Large intestine (tissue), 3 donors: ENCODE results near the gene DACH1. TPM values are rescaled to one million over a fixed set of nuclear protein-coding genes. Genes with fewer than 3 reads are reported as not detected.

Experiments
- DNase-seq, 2 donors: peaks; one replicate each; pipeline versions ENCODE4 v3.0.0 to v3.0.0-alpha.2; 2013
- H3K27ac ChIP-seq: one replicate; pipeline ENCODE4 v1.5.1; 2013; ENCODE audit warnings: low read length
- H3K27me3 ChIP-seq: 2 replicates; pipeline ENCODE4 v1.6.1; 2013; ENCODE audit warnings: low read length; ENCODE audit not compliant: control insufficient read depth, insufficient read depth
- H3K36me3 ChIP-seq: 2 replicates; pipeline ENCODE4 v1.6.1; 2013; ENCODE audit warnings: low read length; ENCODE audit not compliant: control insufficient read depth, insufficient read depth
- H3K4me1 ChIP-seq: one replicate; pipeline ENCODE4 v1.6.1; 2013; ENCODE audit warnings: low read length; ENCODE audit not compliant: control insufficient read depth, insufficient read depth
- H3K4me3 ChIP-seq: one replicate; pipeline ENCODE4 v1.5.1; 2013; ENCODE audit warnings: low read length
- H3K9me3 ChIP-seq: one replicate; pipeline ENCODE4 v1.6.1; 2013; ENCODE audit warnings: mild to moderate bottlenecking, low read depth, low read length, moderate library complexity; ENCODE audit not compliant: control insufficient read depth
- WGBS: methylation state at CpG from one replicate; pipeline ENCODE4 v1.1.5; 2013; ENCODE audit warnings: low lambda C conversion rate; ENCODE audit not compliant: insufficient coverage; 5-methylcytosine and 5-hydroxymethylcytosine counted together
- polyA plus RNA-seq: library from polyadenylated mRNA; unstranded; fragments of 120-200 nt; gene quantifications from one replicate; pipeline ENCODE4 v1.2.1, GENCODE V29; 2013

Gene DACH1
- polyA plus RNA-seq, 1 donor = 25.0 TPM

DNA sequence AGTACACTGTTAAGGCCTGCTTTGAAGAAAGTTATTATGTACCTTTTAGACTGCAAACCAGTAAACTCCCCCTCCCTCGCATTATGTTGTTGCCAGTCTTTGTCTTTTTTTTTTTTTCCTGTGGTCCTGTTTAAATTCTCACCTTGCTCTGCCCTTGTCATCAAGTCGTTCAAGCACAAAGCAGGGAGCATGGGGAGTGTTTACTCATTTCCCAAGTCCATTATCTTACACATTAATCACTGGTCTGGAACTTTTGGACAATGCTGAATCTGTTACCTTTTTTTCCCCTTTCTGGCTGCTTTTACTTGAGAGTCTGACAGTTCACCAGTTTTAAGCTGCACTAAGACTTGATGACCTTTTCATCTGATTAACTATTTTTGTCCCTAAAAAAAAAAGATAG lies 108.2 kb downstream of the DACH1 start:
- no peak for DNase-seq

DNA sequence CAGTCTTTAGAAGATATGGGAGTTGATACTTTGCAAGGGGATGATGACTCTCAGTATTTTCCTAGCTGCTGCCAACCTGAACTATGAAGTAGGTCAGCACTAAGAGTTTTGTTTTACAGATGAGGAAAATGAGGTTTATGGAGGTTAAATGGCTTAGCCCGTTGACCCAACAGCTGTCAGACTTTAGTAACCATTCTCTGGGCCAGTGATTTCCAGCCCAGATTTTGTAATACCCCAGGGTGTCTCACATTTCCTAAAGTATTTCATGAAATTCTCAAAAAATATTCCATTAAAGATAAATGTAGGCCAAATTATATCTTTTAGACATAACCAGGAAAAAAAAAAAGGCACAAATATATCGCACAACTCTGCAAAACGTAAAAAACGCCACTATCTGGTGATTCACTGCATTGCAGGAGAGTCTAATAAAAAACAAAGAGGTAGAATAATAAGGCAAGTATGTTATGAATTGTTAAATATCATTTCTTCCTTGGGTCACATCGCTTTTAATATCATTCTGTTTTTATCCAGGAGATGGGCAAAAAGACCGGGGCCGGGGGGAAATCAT lies 112.5 kb downstream of the DACH1 start:
- Histone ChIP-seq H3K9me3 (no peaks in the 10 kb centered on the region), H3K4me1 (peaks cover 7% of the 10 kb centered on the region), H3K27ac (no peak overlapping the region), H3K27me3 (no peaks in the 10 kb centered on the region), H3K36me3 (no peaks in the 10 kb centered on the region), H3K4me3 (no peak overlapping the region)
- no peak for DNase-seq
- WGBS = 100% methylated on average over 6 of the region's 7 CpGs

More for the DNA sequence above, 108.2 kb downstream of the DACH1 start:
- Histone ChIP-seq H3K9me3 (no peaks in the 10 kb centered on the region), H3K27ac (no peak overlapping the region), H3K27me3 (no peaks in the 10 kb centered on the region), H3K4me1 (peaks cover 9% of the 10 kb centered on the region), H3K36me3 (no peaks in the 10 kb centered on the region), H3K4me3 (no peak overlapping the region)
- no CpG with 5 or more reads among the region's 2 CpGs for WGBS

DNA sequence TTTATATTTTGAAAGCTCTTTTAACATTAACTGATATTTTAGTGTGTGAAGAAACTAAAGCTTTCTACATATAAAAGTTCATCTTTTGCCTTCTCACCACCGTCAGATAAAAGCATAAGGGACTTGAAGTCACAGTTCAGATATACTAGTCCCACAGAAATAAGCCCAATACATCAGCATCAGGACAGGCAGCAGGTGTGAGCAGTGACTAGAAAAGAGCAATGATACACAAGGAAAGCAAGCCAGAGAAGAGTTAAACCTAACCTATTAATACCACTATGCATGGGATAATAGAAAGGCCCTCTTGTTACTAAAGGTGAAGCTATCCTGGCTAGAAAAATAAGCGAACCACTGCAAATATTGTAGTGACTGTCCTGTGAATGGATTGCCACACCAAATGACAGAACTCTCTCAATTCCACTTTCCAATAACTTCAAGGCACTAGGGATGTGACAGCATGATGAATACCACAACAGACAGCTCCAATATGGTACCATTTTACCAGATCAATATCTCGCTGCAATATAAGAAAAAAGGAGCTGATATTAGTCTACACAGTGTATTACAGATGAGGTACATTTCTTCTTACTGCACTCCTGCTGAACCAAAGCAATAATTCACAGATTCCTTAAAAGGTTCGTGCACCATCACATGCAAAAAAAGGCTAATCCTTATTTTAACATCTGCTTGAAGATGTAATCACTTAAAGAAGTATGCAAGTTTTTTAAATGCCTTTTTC lies 114.1 kb downstream of the DACH1 start:
- no peaks in the 10 kb centered on the region for H3K36me3 ChIP-seq
- WGBS = 100% methylated on average over 1 of the region's 4 CpGs
- H3K4me3 ChIP-seq = no peak overlapping the region
- no peaks in the 10 kb centered on the region for H3K27me3 ChIP-seq
- no peaks in the 10 kb centered on the region for H3K9me3 ChIP-seq
- H3K27ac ChIP-seq = no peak overlapping the region
- no peak for DNase-seq
- H3K4me1 ChIP-seq = no peaks in the 10 kb centered on the region

DNA sequence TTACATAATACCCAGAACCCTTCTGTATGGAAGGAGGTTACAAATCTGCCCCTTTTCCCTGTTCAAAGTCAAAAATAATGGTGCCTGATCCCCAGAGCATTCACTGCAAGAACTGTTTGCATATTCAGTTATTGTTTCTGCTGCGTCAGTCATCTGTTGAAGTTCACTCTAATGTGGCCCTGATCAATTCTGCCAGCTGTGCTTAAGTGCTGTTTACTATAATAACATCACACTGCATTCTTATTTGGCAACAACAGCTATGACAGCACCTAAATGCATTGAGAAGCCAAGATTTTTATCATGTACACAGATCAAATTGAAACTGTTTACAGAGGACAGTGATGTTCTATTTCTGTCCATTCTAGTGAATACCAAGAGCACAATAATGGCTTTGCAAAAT lies 115.9 kb downstream of the DACH1 start:
- no peaks in the 10 kb centered on the region for H3K27me3 ChIP-seq
- whole genome bisulfite sequencing = 50% methylated on average over 1 of the region's 1 CpG
- no peak overlapping the region for H3K27ac ChIP-seq
- no peaks in the 10 kb centered on the region for H3K36me3 ChIP-seq
- H3K4me1 ChIP-seq = no peaks in the 10 kb centered on the region
- no peaks in the 10 kb centered on the region for H3K9me3 ChIP-seq
- H3K4me3 ChIP-seq = no peak overlapping the region
- peak in 1 of 2 donors; percentile 34 for DNase-seq

- Histone ChIP-seq H3K27me3 (no peaks in the 10 kb centered on the region), H3K9me3 (peaks cover 11% of the 10 kb centered on the region), H3K4me1 (no peaks in the 10 kb centered on the region), H3K36me3 (no peaks in the 10 kb centered on the region), H3K27ac (no peak overlapping the region), H3K4me3 (no peak overlapping the region)
- no CpG with 5 or more reads among the region's 1 CpG for WGBS
- DNase-seq = no peak
Measured at GRCh38 chr13:71730267-71730666, 136.7 kb downstream of the DACH1 start.

GRCh38 chr13:71729441-71729840 lies 137.6 kb downstream of the DACH1 start:
- no peaks in the 10 kb centered on the region for H3K27me3 ChIP-seq
- WGBS = no CpG with 5 or more reads among the region's 2 CpGs
- no peaks in the 10 kb centered on the region for H3K36me3 ChIP-seq
- no peak for DNase-seq
- no peak overlapping the region for H3K4me3 ChIP-seq
- H3K9me3 ChIP-seq = peaks cover 5% of the 10 kb centered on the region
- no peak overlapping the region for H3K27ac ChIP-seq
- H3K4me1 ChIP-seq = no peaks in the 10 kb centered on the region

- Histone ChIP-seq H3K27ac (no peak overlapping the region), H3K27me3 (no peaks in the 10 kb centered on the region), H3K9me3 (no peaks in the 10 kb centered on the region), H3K4me3 (no peak overlapping the region), H3K36me3 (no peaks in the 10 kb centered on the region), H3K4me1 (no peaks in the 10 kb centered on the region)
- WGBS = no CpG with 5 or more reads among the region's 1 CpG
- DNase-seq = no peak
Measured at GRCh38 chr13:71727662-71728061, 139.3 kb downstream of the DACH1 start.

- no peaks in the 10 kb centered on the region for H3K4me1 ChIP-seq
- H3K9me3 ChIP-seq = no peaks in the 10 kb centered on the region
- 95% methylated on average over 2 of the region's 2 CpGs for WGBS
- no peaks in the 10 kb centered on the region for H3K36me3 ChIP-seq
- H3K27ac ChIP-seq = no peak overlapping the region
- DNase-seq = no peak
- H3K4me3 ChIP-seq = no peak overlapping the region
- no peaks in the 10 kb centered on the region for H3K27me3 ChIP-seq
Measured at GRCh38 chr13:71727042-71727441, 140.0 kb downstream of the DACH1 start.

- Histone ChIP-seq H3K27me3 (no peaks in the 10 kb centered on the region), H3K4me1 (no peaks in the 10 kb centered on the region), H3K27ac (no peak overlapping the region), H3K36me3 (no peaks in the 10 kb centered on the region), H3K4me3 (no peak overlapping the region), H3K9me3 (no peaks in the 10 kb centered on the region)
- WGBS = 100% methylated on average over 1 of the region's 3 CpGs
- no peak for DNase-seq
Measured at GRCh38 chr13:71722206-71722605, 144.8 kb downstream of the DACH1 start.

DNA sequence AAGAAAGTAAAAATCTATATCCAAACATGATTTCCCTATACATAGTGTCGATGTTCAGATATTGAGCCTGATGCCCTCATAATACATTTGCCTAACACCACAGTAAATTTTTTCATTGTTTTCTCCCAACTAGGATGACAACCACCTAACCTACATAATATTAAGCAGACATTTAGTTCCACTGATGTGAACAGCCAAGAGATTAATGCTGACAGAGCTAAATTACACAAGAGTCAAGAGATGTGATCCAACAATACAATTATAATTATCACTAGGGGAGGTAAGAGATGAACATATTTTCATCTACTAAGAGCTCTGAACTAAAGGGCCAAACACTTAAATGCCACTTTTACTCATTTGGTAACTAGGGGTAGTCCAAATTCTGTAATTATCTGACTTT lies 145.9 kb downstream of the DACH1 start:
- no peaks in the 10 kb centered on the region for H3K4me1 ChIP-seq
- H3K36me3 ChIP-seq = no peaks in the 10 kb centered on the region

DNA sequence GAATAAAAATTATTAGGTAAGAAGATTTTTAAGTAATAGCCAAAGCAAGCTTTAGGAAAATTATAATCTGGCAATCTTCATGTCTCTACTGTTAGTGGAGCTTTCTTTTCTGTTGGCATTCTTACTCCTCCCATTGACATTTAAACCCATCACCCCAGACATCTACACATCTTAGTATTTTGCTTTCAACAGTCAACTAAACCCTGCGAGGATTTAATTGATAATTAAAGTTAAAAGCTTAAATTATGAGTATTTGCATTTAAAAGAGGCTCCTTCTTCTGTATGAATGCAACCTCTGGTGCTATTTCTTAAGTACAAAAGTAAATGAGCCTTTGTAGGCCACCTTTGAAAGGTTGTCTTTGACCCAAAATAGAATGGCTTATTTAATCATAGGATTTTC lies 148.1 kb downstream of the DACH1 start:
- 100% methylated on average over 1 of the region's 1 CpG for WGBS
- no peak overlapping the region for H3K27ac ChIP-seq
- H3K4me3 ChIP-seq = no peak overlapping the region
- H3K27me3 ChIP-seq = no peaks in the 10 kb centered on the region
- DNase-seq = no peak
- no peaks in the 10 kb centered on the region for H3K36me3 ChIP-seq
- no peaks in the 10 kb centered on the region for H3K9me3 ChIP-seq
- H3K4me1 ChIP-seq = no peaks in the 10 kb centered on the region

More for the DNA sequence above, 145.9 kb downstream of the DACH1 start:
- H3K27ac ChIP-seq = no peak overlapping the region
- no peak for DNase-seq
- H3K4me3 ChIP-seq = no peak overlapping the region
- WGBS = no CpG with 5 or more reads among the region's 1 CpG
- H3K9me3 ChIP-seq = no peaks in the 10 kb centered on the region
- H3K27me3 ChIP-seq = no peaks in the 10 kb centered on the region
